IMR-90 (cell line): Measurements from ENCODE around the gene TTC38. TPM values are rescaled to one million over a fixed set of nuclear protein-coding genes. Genes with fewer than 3 reads are reported as not detected.

Experiments
- ATAC-seq: fragments of 200-7000 bp; cut with Tn5 transposase; 2 replicates; pipeline ENCODE4 v1.9.1; 2020; ENCODE audit warnings: low read depth, mild to moderate bottlenecking, moderate library complexity
- BruUV-seq: library from RNA; stranded (reverse); fragments of 400-500 nt; replicated peaks from 2 replicates; lab custom pipeline; 2021; lab: Mats Ljungman, UMichigan
- CTCF ChIA-PET: fragments of 300-600 bp; formaldehyde crosslinking; extraction: SDS; loops from one replicate; lab custom pipeline; 2021; ENCODE audit warnings: antibody characterized with exemption; lab: Yijun Ruan, JAX
- POLR2A ChIA-PET: fragments of 300-600 bp; sonication (Branson Sonifier 250); formaldehyde crosslinking; loops from one replicate; lab custom pipeline; 2022; ENCODE audit warnings: antibody characterized with exemption; ENCODE audit not compliant: unreplicated experiment; lab: Charles Lee
- DNase-seq: peaks from one replicate; pipeline ENCODE4 v3.0.0; 2013
- H2AFZ ChIP-seq: replicated peaks from 2 replicates; pipeline ENCODE3; 2013; ENCODE audit warnings: low read length, mild to moderate bottlenecking; ENCODE audit not compliant: poor library complexity
- H2AK5ac ChIP-seq: 2 replicates; pipeline ENCODE4 v1.6.1; 2013; ENCODE audit warnings: low read depth, low read length, inconsistent platforms
- H2AK9ac ChIP-seq: replicated peaks from 2 replicates; pipeline ENCODE3; 2013; ENCODE audit warnings: mild to moderate bottlenecking, low read depth, low read length, moderate library complexity; ENCODE audit not compliant: poor library complexity
- H2BK120ac ChIP-seq: 2 replicates; pipeline ENCODE4 v1.6.1; 2013; ENCODE audit warnings: low read depth, low read length, inconsistent platforms
- H2BK15ac ChIP-seq: 3 replicates; pipeline ENCODE4 v1.6.1; 2013; ENCODE audit warnings: low read depth, low read length, inconsistent platforms
- H2BK20ac ChIP-seq: 2 replicates; pipeline ENCODE4 v1.6.1; 2013; ENCODE audit warnings: low read depth, mild to moderate bottlenecking, inconsistent platforms, low read length, moderate library complexity
- H2BK5ac ChIP-seq: 2 replicates; pipeline ENCODE4 v1.6.1; 2013; ENCODE audit warnings: mild to moderate bottlenecking, low read depth, low read length, inconsistent platforms; ENCODE audit not compliant: poor library complexity, severe bottlenecking
- H3K14ac ChIP-seq: replicated peaks from 2 replicates; pipeline ENCODE4 v1.6.1; 2013; ENCODE audit warnings: low read depth, low read length, inconsistent platforms
- H3K18ac ChIP-seq: 2 replicates; pipeline ENCODE4 v1.6.1; 2013; ENCODE audit warnings: low read depth, low read length, control low read depth
- H3K23ac ChIP-seq: 2 replicates; pipeline ENCODE4 v1.6.1; 2013; ENCODE audit warnings: low read depth, low read length, inconsistent platforms
- H3K27ac ChIP-seq: 2 replicates; pipeline ENCODE4 v1.5.1; 2013; ENCODE audit warnings: mild to moderate bottlenecking, control low read depth, low read length; ENCODE audit not compliant: insufficient read depth
- H3K27me3 ChIP-seq: 2 replicates; pipeline ENCODE4 v1.6.1; 2013; ENCODE audit warnings: low read length; ENCODE audit not compliant: control insufficient read depth, insufficient read depth
- H3K36me3 ChIP-seq: 2 replicates; pipeline ENCODE4 v1.6.1; 2013; ENCODE audit warnings: low read length, mixed read lengths; ENCODE audit not compliant: control insufficient read depth, insufficient read depth
- H3K4ac ChIP-seq: 2 replicates; pipeline ENCODE4 v1.6.1; 2013; ENCODE audit warnings: low read depth, low read length, inconsistent platforms
- H3K4me1 ChIP-seq: 2 replicates; pipeline ENCODE4 v1.6.1; 2013; ENCODE audit warnings: low read length, mixed read lengths; ENCODE audit not compliant: control insufficient read depth, insufficient read depth
- H3K4me2 ChIP-seq: 2 replicates; pipeline ENCODE4 v1.6.1; 2013; ENCODE audit warnings: low read depth, mild to moderate bottlenecking, control low read depth, low read length, moderate library complexity
- H3K4me3 ChIP-seq: 2 replicates; pipeline ENCODE4 v1.5.1; 2013; ENCODE audit warnings: low read depth, mild to moderate bottlenecking, control low read depth, low read length, moderate library complexity; ENCODE audit not compliant: insufficient read depth
- H3K56ac ChIP-seq: 2 replicates; pipeline ENCODE4 v1.6.1; 2013; ENCODE audit warnings: low read length, inconsistent platforms; ENCODE audit not compliant: insufficient read depth; ENCODE audit errors: extremely low read depth
- H3K79me1 ChIP-seq, 2 experiments: 2 replicates each; pipeline ENCODE4 v1.6.1; 2013; ENCODE audit warnings: low read length in 2 of 2, inconsistent platforms in 1 of 2, low read depth in 1 of 2
- H3K9ac ChIP-seq: 2 replicates; pipeline ENCODE4 v1.6.1; 2013; ENCODE audit warnings: low read depth, low read length, control low read depth
- H3K9me1 ChIP-seq: 2 replicates; pipeline ENCODE4 v1.6.1; 2013; ENCODE audit warnings: low read length, inconsistent platforms; ENCODE audit not compliant: insufficient read depth
- H3K9me3 ChIP-seq: 2 replicates; pipeline ENCODE4 v1.6.1; 2013; ENCODE audit warnings: low read length; ENCODE audit not compliant: control insufficient read depth, insufficient read depth
- H4K20me1 ChIP-seq: 2 replicates; pipeline ENCODE4 v1.6.1; 2013; ENCODE audit warnings: low read length, inconsistent platforms; ENCODE audit not compliant: insufficient read depth
- H4K5ac ChIP-seq: 2 replicates; pipeline ENCODE4 v1.6.1; 2013; ENCODE audit warnings: mild to moderate bottlenecking, low read depth, low read length, control low read depth
- H4K8ac ChIP-seq, 2 experiments: 2 replicates each; pipeline ENCODE4 v1.6.1; 2013; ENCODE audit warnings: low read depth in 2 of 2, low read length in 2 of 2, control low read depth in 1 of 2, inconsistent platforms in 1 of 2
- H4K91ac ChIP-seq: 2 replicates; pipeline ENCODE4 v1.6.1; 2013; ENCODE audit warnings: low read depth, low read length, inconsistent platforms; ENCODE audit not compliant: insufficient read depth
- BHLHE40 ChIP-seq: fragments of 150-350 bp; IDR thresholded peaks from 2 replicates; pipeline ENCODE4 v1.6.1; 2016; ENCODE audit warnings: mild to moderate bottlenecking, low read depth, low read length
- CEBPB ChIP-seq: IDR thresholded peaks from 2 replicates; pipeline ENCODE4 v1.6.1; 2012; ENCODE audit warnings: low read depth, low read length, improper control_type of control experiment
- POLR2A ChIP-seq: IDR thresholded peaks from 2 replicates; pipeline ENCODE4 v1.6.1; 2012; ENCODE audit warnings: mild to moderate bottlenecking, low read depth, low read length
- WGBS, 2 experiments: methylation state at CpG; one replicate each; pipeline versions ENCODE4 v1.1.5 to v1.1.7; 2013; ENCODE audit warnings: missing lambda C conversion rate in 2 of 2; ENCODE audit not compliant: insufficient read length in 1 of 2; ENCODE audit errors: extremely low coverage in 2 of 2; 5-methylcytosine and 5-hydroxymethylcytosine counted together
- dilution Hi-C: fragments of 300-500 bp; cut with HindIII; formaldehyde crosslinking; loops from one replicate; pipeline ENCODE4 v1.14.3; 2018; ENCODE audit warnings: low sequenced_read_pairs; ENCODE audit not compliant: unreplicated experiment
- in situ Hi-C: fragments of 300-500 bp; cut with MboI; formaldehyde crosslinking; loops from 3 replicates; pipeline ENCODE4 v1.14.3; 2019; ENCODE audit warnings: low sequenced_read_pairs, inconsistent platforms, mixed read lengths
- intact Hi-C: fragments of 100-400 bp; cut with micrococcal nuclease; formaldehyde crosslinking; loops from 2 replicates; pipeline ENCODE4 v1.10.0; 2022
- polyA plus RNA-seq, 3 experiments: library from polyadenylated mRNA; depleted of rRNA; stranded (reverse); fragments of >200 nt; gene quantifications; 2 replicates each; pipeline ENCODE4 v1.2.3, GENCODE V29; 2012; ENCODE audit warnings: low replicate concordance in 1 of 3
- total RNA-seq: library from RNA; depleted of rRNA; stranded (reverse); fragments of >200 nt; gene quantifications from 2 replicates; pipeline ENCODE4 v1.2.3, GENCODE V29; 2012
- TF ChIP-seq, protein P1 (sequence below): conservative IDR thresholded peaks from 2 replicates; pipeline ENCODE4 v1.5.1; 2012; ENCODE audit warnings: mild to moderate bottlenecking, low read depth, low read length, improper control_type of control experiment

Gene TTC38
- total and polyA plus RNA-seq, 2 of the 4 experiments (the other 2 are of a cell fraction), result 43.6 to 52.3 TPM

DNA sequence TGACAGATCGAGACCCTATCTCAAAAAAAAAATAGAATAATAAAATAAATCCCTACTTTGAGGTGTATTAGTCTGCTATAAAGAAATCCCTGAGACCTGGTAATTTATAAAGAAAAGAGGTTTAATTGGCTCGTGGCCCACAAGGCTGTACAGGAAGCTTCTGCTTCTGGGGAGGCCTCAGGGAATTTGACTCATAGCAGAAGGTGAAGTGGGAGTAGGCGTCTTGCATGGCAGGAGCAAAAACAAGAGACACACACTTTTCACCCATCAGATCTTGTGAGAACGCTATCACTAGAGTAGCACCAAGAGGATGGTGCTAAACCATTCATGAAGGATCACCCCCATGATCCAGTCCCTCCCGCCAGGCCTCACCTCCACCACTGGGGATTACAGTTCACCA is 46.9 kb upstream of the TTC38 start:
- no peak for TF ChIP-seq CEBPB
- TF ChIP-seq BHLHE40, result no peak
- TF ChIP-seq POLR2A, result no peak
- TF ChIP-seq, protein P1, sequence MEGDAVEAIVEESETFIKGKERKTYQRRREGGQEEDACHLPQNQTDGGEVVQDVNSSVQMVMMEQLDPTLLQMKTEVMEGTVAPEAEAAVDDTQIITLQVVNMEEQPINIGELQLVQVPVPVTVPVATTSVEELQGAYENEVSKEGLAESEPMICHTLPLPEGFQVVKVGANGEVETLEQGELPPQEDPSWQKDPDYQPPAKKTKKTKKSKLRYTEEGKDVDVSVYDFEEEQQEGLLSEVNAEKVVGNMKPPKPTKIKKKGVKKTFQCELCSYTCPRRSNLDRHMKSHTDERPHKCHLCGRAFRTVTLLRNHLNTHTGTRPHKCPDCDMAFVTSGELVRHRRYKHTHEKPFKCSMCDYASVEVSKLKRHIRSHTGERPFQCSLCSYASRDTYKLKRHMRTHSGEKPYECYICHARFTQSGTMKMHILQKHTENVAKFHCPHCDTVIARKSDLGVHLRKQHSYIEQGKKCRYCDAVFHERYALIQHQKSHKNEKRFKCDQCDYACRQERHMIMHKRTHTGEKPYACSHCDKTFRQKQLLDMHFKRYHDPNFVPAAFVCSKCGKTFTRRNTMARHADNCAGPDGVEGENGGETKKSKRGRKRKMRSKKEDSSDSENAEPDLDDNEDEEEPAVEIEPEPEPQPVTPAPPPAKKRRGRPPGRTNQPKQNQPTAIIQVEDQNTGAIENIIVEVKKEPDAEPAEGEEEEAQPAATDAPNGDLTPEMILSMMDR, result no peak
- H2AFZ ChIP-seq, result no peak overlapping the region
- no peak overlapping the region for H3K56ac ChIP-seq
- no CpG with 5 or more reads among the region's 5 CpGs for WGBS, 2 experiments
- H3K9me3 ChIP-seq, result no peaks in the 10 kb centered on the region
- no peak overlapping the region for H3K4me2 ChIP-seq
- H3K4me1 ChIP-seq, result no peaks in the 10 kb centered on the region
- no peak overlapping the region for H3K9ac ChIP-seq
- H3K23ac ChIP-seq, result no peak overlapping the region
- in situ Hi-C loops (no loop called here), intact Hi-C loops (no loop called here), dilution Hi-C loops (no loop called here)
- H3K27ac ChIP-seq, result no peak overlapping the region
- H4K20me1 ChIP-seq, result no peaks in the 10 kb centered on the region
- H3K4ac ChIP-seq, result no peak overlapping the region
- POLR2A ChIA-PET, result no interaction called here
- no peak overlapping the region for H2BK5ac ChIP-seq
- no peak overlapping the region for H3K14ac ChIP-seq
- peaks cover 23% of the 10 kb centered on the region for H3K9me1 ChIP-seq
- no peak overlapping the region for H2BK120ac ChIP-seq
- H3K4me3 ChIP-seq, result no peak overlapping the region
- H2AK9ac ChIP-seq, result no peak overlapping the region
- H4K8ac ChIP-seq, result no peak overlapping the region
- no peak overlapping the region for H3K18ac ChIP-seq
- no peak overlapping the region for H2BK15ac ChIP-seq
- H3K27me3 ChIP-seq, result no peaks in the 10 kb centered on the region
- no peak overlapping the region for H2BK20ac ChIP-seq
- CTCF ChIA-PET, result no interaction called here
- no peak overlapping the region for H2AK5ac ChIP-seq
- no peak overlapping the region for H4K91ac ChIP-seq
- no peak overlapping the region for H4K5ac ChIP-seq
- ATAC-seq (no peak), DNase-seq (peak; percentile 13)
- BruUV-seq, result no TSS peak
- peaks cover 33% of the 10 kb centered on the region for H3K36me3 ChIP-seq
- H3K79me1 ChIP-seq, result no peaks in the 10 kb centered on the region
